H9 (cell line): Measurements from ENCODE around the gene PPP1R1B. TPM values are rescaled to one million over a fixed set of nuclear protein-coding genes. Genes with fewer than 3 reads are reported as not detected.

ENCODE experiments used
- DNase-seq: peaks from one replicate; pipeline ENCODE4 v3.0.0-alpha.2; 2017
- H2AFZ ChIP-seq: one replicate; pipeline ENCODE4 v1.6.1; 2013; ENCODE audit warnings: mild to moderate bottlenecking, low read length, control low read depth, moderate library complexity
- H2AK5ac ChIP-seq: 2 replicates; pipeline ENCODE4 v1.6.1; 2013; ENCODE audit warnings: low read length, control low read depth, mixed read lengths; ENCODE audit not compliant: insufficient read length
- H2BK120ac ChIP-seq: one replicate; pipeline ENCODE4 v1.6.1; 2013; ENCODE audit warnings: low read depth, mild to moderate bottlenecking, low read length, control low read depth, inconsistent platforms; ENCODE audit not compliant: poor library complexity, severe bottlenecking
- H2BK12ac ChIP-seq: 2 replicates; pipeline ENCODE4 v1.6.1; 2013; ENCODE audit warnings: low read length, control low read depth, mixed read lengths, low read depth; ENCODE audit not compliant: insufficient read length
- H2BK15ac ChIP-seq: 2 replicates; pipeline ENCODE4 v1.6.1; 2013; ENCODE audit warnings: low read depth, low read length, control low read depth
- H2BK20ac ChIP-seq: one replicate; pipeline ENCODE4 v1.6.1; 2013; ENCODE audit warnings: low read depth, mild to moderate bottlenecking, low read length, control low read depth, inconsistent platforms; ENCODE audit not compliant: poor library complexity, severe bottlenecking
- H2BK5ac ChIP-seq: 2 replicates; pipeline ENCODE4 v1.6.1; 2013; ENCODE audit warnings: low read length, control low read depth, mixed read lengths; ENCODE audit not compliant: insufficient read length
- H3K14ac ChIP-seq: 2 replicates; pipeline ENCODE4 v1.6.1; 2013; ENCODE audit warnings: low read length, control low read depth; ENCODE audit not compliant: insufficient read depth
- H3K18ac ChIP-seq: 2 replicates; pipeline ENCODE4 v1.6.1; 2013; ENCODE audit warnings: low read depth, mild to moderate bottlenecking, mixed read lengths, low read length, control low read depth; ENCODE audit not compliant: insufficient read length
- H3K23ac ChIP-seq: 2 replicates; pipeline ENCODE4 v1.6.1; 2013; ENCODE audit warnings: low read length, control low read depth, mixed read lengths, low read depth; ENCODE audit not compliant: insufficient read length
- H3K23me2 ChIP-seq: 2 replicates; pipeline ENCODE4 v1.6.1; 2013; ENCODE audit warnings: low read depth, mild to moderate bottlenecking, mixed read lengths, low read length, control low read depth; ENCODE audit not compliant: insufficient read length, poor library complexity, severe bottlenecking
- H3K27ac ChIP-seq: 2 replicates; pipeline ENCODE4 v1.5.1; 2013; ENCODE audit warnings: low read length, control low read depth, mixed read lengths, low read depth; ENCODE audit not compliant: insufficient read length
- H3K27me3 ChIP-seq: 2 replicates; pipeline ENCODE4 v1.6.1; 2013; ENCODE audit warnings: low read length, control low read depth, inconsistent platforms; ENCODE audit not compliant: insufficient read depth
- H3K4ac ChIP-seq: 2 replicates; pipeline ENCODE4 v1.6.1; 2013; ENCODE audit warnings: low read depth, mild to moderate bottlenecking, control low read depth, inconsistent platforms, low read length, moderate library complexity
- H3K4me1 ChIP-seq: 2 replicates; pipeline ENCODE4 v1.6.1; 2013; ENCODE audit warnings: low read length, control low read depth, inconsistent platforms; ENCODE audit not compliant: insufficient read depth
- H3K4me2 ChIP-seq: 2 replicates; pipeline ENCODE4 v1.6.1; 2013; ENCODE audit warnings: low read length, control low read depth, mixed read lengths; ENCODE audit not compliant: insufficient read length, insufficient read depth
- H3K56ac ChIP-seq: 2 replicates; pipeline ENCODE4 v1.6.1; 2013; ENCODE audit warnings: low read depth, mild to moderate bottlenecking, mixed read lengths, low read length, control low read depth; ENCODE audit not compliant: insufficient read length
- H3K79me1 ChIP-seq: 2 replicates; pipeline ENCODE4 v1.6.1; 2013; ENCODE audit warnings: low read depth, mild to moderate bottlenecking, moderate library complexity, low read length, control low read depth, inconsistent platforms; ENCODE audit not compliant: insufficient read depth, poor library complexity, severe bottlenecking
- H3K79me2 ChIP-seq: 2 replicates; pipeline ENCODE4 v1.6.1; 2013; ENCODE audit warnings: low read length, control low read depth, inconsistent platforms; ENCODE audit not compliant: insufficient read depth
- H3K9ac ChIP-seq: 2 replicates; pipeline ENCODE4 v1.6.1; 2013; ENCODE audit warnings: low read length, control low read depth, mixed read lengths; ENCODE audit not compliant: insufficient read length; ENCODE audit errors: extremely low read depth
- H3K9me3 ChIP-seq: one replicate; pipeline ENCODE4 v1.6.1; 2013; ENCODE audit warnings: low read depth, low read length, inconsistent platforms; ENCODE audit not compliant: control insufficient read depth
- H3T11ph ChIP-seq: one replicate; pipeline ENCODE4 v1.6.1; 2013; ENCODE audit warnings: mild to moderate bottlenecking, low read length, control low read depth, inconsistent platforms
- H4K20me1 ChIP-seq: one replicate; pipeline ENCODE4 v1.6.1; 2013; ENCODE audit not compliant: control insufficient read depth, insufficient read length, insufficient read depth
- H4K5ac ChIP-seq: 2 replicates; pipeline ENCODE4 v1.6.1; 2013; ENCODE audit warnings: low read depth, mild to moderate bottlenecking, mixed read lengths, low read length, control low read depth; ENCODE audit not compliant: insufficient read length
- H4K8ac ChIP-seq: replicated peaks from 2 replicates; pipeline ENCODE4 v1.6.1; 2013; ENCODE audit warnings: low read length, control low read depth, mixed read lengths, low read depth; ENCODE audit not compliant: insufficient read length
- H4K91ac ChIP-seq: 2 replicates; pipeline ENCODE4 v1.6.1; 2013; ENCODE audit warnings: low read depth, mild to moderate bottlenecking, moderate library complexity, mixed read lengths, low read length, control low read depth; ENCODE audit not compliant: insufficient read length
- H3K27ac Mint-ChIP-seq, 3 experiments: 2 replicates in 2 of 3; 3 replicates in 1 of 3; pipeline ENCODE4 v1.8.0; 2020 to 2021; ENCODE audit warnings: mixed read lengths in 3 of 3, mild to moderate bottlenecking in 1 of 3, moderate library complexity in 1 of 3
- H3K27me3 Mint-ChIP-seq: 2 replicates; pipeline ENCODE4 v1.8.0; 2021; ENCODE audit warnings: low read depth, mild to moderate bottlenecking, moderate library complexity, mixed read lengths
- H3K36me3 Mint-ChIP-seq, 3 experiments: 2 replicates in 2 of 3; 3 replicates in 1 of 3; pipeline ENCODE4 v1.8.0; 2020 to 2021; ENCODE audit warnings: low read depth in 3 of 3, mixed read lengths in 3 of 3; ENCODE audit not compliant: insufficient read depth in 1 of 3
- H3K4me1 Mint-ChIP-seq, 2 experiments: 2 replicates each; pipeline ENCODE4 v1.8.0; 2020; ENCODE audit warnings: mixed read lengths in 2 of 2
- H3K4me3 Mint-ChIP-seq, 2 experiments: 2 replicates in 1 of 2; 3 replicates in 1 of 2; pipeline ENCODE4 v1.8.0; 2020 to 2021; ENCODE audit warnings: mild to moderate bottlenecking in 2 of 2, mixed read lengths in 2 of 2, moderate library complexity in 1 of 2
- H3K9me3 Mint-ChIP-seq, 2 experiments: 2 replicates in 1 of 2; 3 replicates in 1 of 2; pipeline ENCODE4 v1.8.0; 2020; ENCODE audit warnings: mild to moderate bottlenecking in 2 of 2, mixed read lengths in 2 of 2, moderate library complexity in 1 of 2
- CTCF ChIP-seq: fragments of 200-600 bp; sonication (generic); conservative IDR thresholded peaks from 3 replicates; pipeline ENCODE4 v1.8.0; 2021; ENCODE audit warnings: antibody characterized with exemption, mild to moderate bottlenecking
- WGBS: extraction: QIAGEN DNeasy Blood & Tissue Kit; methylation state at CpG from one replicate; pipeline ENCODE4 v1.1.7; 2013; ENCODE audit warnings: missing lambda C conversion rate, low lambda C conversion rate, mixed read lengths; ENCODE audit not compliant: insufficient read length; ENCODE audit errors: extremely low coverage; 5-methylcytosine and 5-hydroxymethylcytosine counted together
- total RNA-seq: library from RNA; stranded (reverse); gene quantifications from 2 replicates; pipeline ENCODE4 v1.2.1, GENCODE V29; 2021

PPP1R1B gene
- total RNA-seq, 1 experiment from 2014 or later = 15.5 TPM

GRCh38 chr17:39579318-39580081 lies 47.3 kb upstream of the PPP1R1B start:
- no peak overlapping the region for H2BK15ac ChIP-seq
- Mint-ChIP-seq H3K4me3 (peak overlapping the region; percentile 39 to 69), H3K27ac (peak overlapping the region; percentile 49 to 83 (median 66); a peak in 3 of 7 replicates), H3K36me3 (no peaks in the 10 kb centered on the region), H3K4me1 (peaks cover 36 to 43% of the 10 kb centered on the region in 2 experiments), H3K9me3 (no peaks in the 10 kb centered on the region), H3K27me3 (peaks cover 44% of the 10 kb centered on the region)
- H3K9me3 ChIP-seq = no peaks in the 10 kb centered on the region
- H4K8ac ChIP-seq = no peak overlapping the region
- H3K56ac ChIP-seq = no peak overlapping the region
- H2BK120ac ChIP-seq = no peak overlapping the region
- H2AFZ ChIP-seq = no peak overlapping the region
- peaks cover 12% of the 10 kb centered on the region for H3K4me1 ChIP-seq
- no peak overlapping the region for H3K27ac ChIP-seq
- no peak overlapping the region for H3K9ac ChIP-seq
- no peaks in the 10 kb centered on the region for H3K79me1 ChIP-seq
- H2BK12ac ChIP-seq = no peak overlapping the region
- no peak overlapping the region for H3K14ac ChIP-seq
- TF ChIP-seq CTCF = no peak
- H2AK5ac ChIP-seq = no peak overlapping the region
- H3K27me3 ChIP-seq = no peaks in the 10 kb centered on the region
- H3T11ph ChIP-seq = no peak overlapping the region
- H2BK20ac ChIP-seq = no peak overlapping the region
- peak; percentile 92 for DNase-seq
- no CpG with 5 or more reads among the region's 8 CpGs for WGBS
- no peaks in the 10 kb centered on the region for H4K20me1 ChIP-seq
- H3K4ac ChIP-seq = no peak overlapping the region
- H3K4me2 ChIP-seq = no peak overlapping the region
- H3K18ac ChIP-seq = no peak overlapping the region
- H3K79me2 ChIP-seq = no peaks in the 10 kb centered on the region
- no peak overlapping the region for H4K91ac ChIP-seq
- no peaks in the 10 kb centered on the region for H3K23me2 ChIP-seq
- H2BK5ac ChIP-seq = no peak overlapping the region
- H4K5ac ChIP-seq = no peak overlapping the region
- H3K23ac ChIP-seq = no peak overlapping the region
